ENCODE data around the gene SLC8A3. TPM values are rescaled to one million over a fixed set of nuclear protein-coding genes. Genes with fewer than 3 reads are reported as not detected.

Gene SLC8A3
- total RNA-seq, 1 donor from 2014 or later = 0.43 TPM

- no peak for DNase-seq (ENCODE audit: low spot score, unreplicated experiment)
- H3K4me1 Mint-ChIP-seq (ENCODE audit: low read depth) = peaks cover 16% of the 10 kb centered on the region
- TF ChIP-seq CTCF (IDR thresholded peaks at IDR 0.05; ENCODE audit: unreplicated experiment) = no peak
- no peak overlapping the region for H3K4me3 Mint-ChIP-seq (ENCODE audit: low read depth)
- H3K9me3 Mint-ChIP-seq (ENCODE audit: low read depth) = no peaks in the 10 kb centered on the region
- H3K27me3 Mint-ChIP-seq = peaks cover 5% of the 10 kb centered on the region
- peaks cover 1% of the 10 kb centered on the region for H3K36me3 Mint-ChIP-seq (ENCODE audit: insufficient read depth)
- H3K27ac Mint-ChIP-seq = no peak overlapping the region
These were observed 169.1 kb downstream of the SLC8A3 start for GRCh38 chr14:70019695-70020094.

GRCh38 chr14:70018713-70019211 lies 170.0 kb downstream of the SLC8A3 start:
- H3K9me3 Mint-ChIP-seq (ENCODE audit: low read depth) = no peaks in the 10 kb centered on the region
- DNase-seq (ENCODE audit: low spot score, unreplicated experiment) = no peak
- H3K27me3 Mint-ChIP-seq = peaks cover 5% of the 10 kb centered on the region
- peaks cover 18% of the 10 kb centered on the region for H3K4me1 Mint-ChIP-seq (ENCODE audit: low read depth)
- no peak overlapping the region for H3K27ac Mint-ChIP-seq
- no peak overlapping the region for H3K4me3 Mint-ChIP-seq (ENCODE audit: low read depth)
- H3K36me3 Mint-ChIP-seq (ENCODE audit: insufficient read depth) = peaks cover 1% of the 10 kb centered on the region
- TF ChIP-seq CTCF (IDR thresholded peaks at IDR 0.05; ENCODE audit: unreplicated experiment) = no peak

- Mint-ChIP-seq H3K27me3 (peaks cover 5% of the 10 kb centered on the region), H3K4me3 (ENCODE audit: low read depth) (no peak overlapping the region), H3K36me3 (ENCODE audit: insufficient read depth) (peaks cover 1% of the 10 kb centered on the region), H3K9me3 (ENCODE audit: low read depth) (no peaks in the 10 kb centered on the region), H3K27ac (no peak overlapping the region), H3K4me1 (ENCODE audit: low read depth) (peaks cover 18% of the 10 kb centered on the region)
- no peak for DNase-seq (ENCODE audit: low spot score, unreplicated experiment)
- no peak for TF ChIP-seq CTCF (IDR thresholded peaks at IDR 0.05; ENCODE audit: unreplicated experiment)
These were observed 170.5 kb downstream of the SLC8A3 start for GRCh38 chr14:70018230-70018629.

GRCh38 chr14:70014406-70015095 lies 174.2 kb downstream of the SLC8A3 start:
- Mint-ChIP-seq H3K9me3 (ENCODE audit: low read depth) (no peaks in the 10 kb centered on the region), H3K4me3 (ENCODE audit: low read depth) (no peak overlapping the region), H3K4me1 (ENCODE audit: low read depth) (peaks cover 16% of the 10 kb centered on the region), H3K36me3 (ENCODE audit: insufficient read depth) (no peaks in the 10 kb centered on the region), H3K27me3 (no peaks in the 10 kb centered on the region), H3K27ac (no peak overlapping the region)
- TF ChIP-seq CTCF (IDR thresholded peaks at IDR 0.05; ENCODE audit: unreplicated experiment) = no peak
- DNase-seq (ENCODE audit: low spot score, unreplicated experiment) = no peak

- Mint-ChIP-seq H3K27me3 (no peaks in the 10 kb centered on the region), H3K27ac (no peak overlapping the region), H3K4me3 (ENCODE audit: low read depth) (no peak overlapping the region)
These were observed 175.4 kb downstream of the SLC8A3 start for GRCh38 chr14:70013271-70013873.

More at GRCh38 chr14:70013271-70013873, 175.4 kb downstream of the SLC8A3 start:
- no peaks in the 10 kb centered on the region for H3K9me3 Mint-ChIP-seq (ENCODE audit: low read depth)
- H3K4me1 Mint-ChIP-seq (ENCODE audit: low read depth) = peaks cover 26% of the 10 kb centered on the region
- no peaks in the 10 kb centered on the region for H3K36me3 Mint-ChIP-seq (ENCODE audit: insufficient read depth)
- no peak for DNase-seq (ENCODE audit: low spot score, unreplicated experiment)
- TF ChIP-seq CTCF (IDR thresholded peaks at IDR 0.05; ENCODE audit: unreplicated experiment) = peak; percentile 59
